ENCODE measurements around the gene PIP4K2A. TPM values are rescaled to one million over a fixed set of nuclear protein-coding genes. Genes with fewer than 3 reads are reported as not detected.
A peak's percentile ranks its signal among the peaks of the same experiment; 100 is the strongest.
"Not testable (repeated sequence)": the region's sequence is repeated elsewhere in the genome, so short reads cannot be mapped to it uniquely, and the experiment has no call there.

PIP4K2A gene
- total RNA-seq (10 to 100 TPM; 38.9 to 60.4 TPM), polyA plus RNA-seq (ENCODE audit: insufficient read length in 2 of 2) (10 to 100 TPM; 41.5 to 43.2 TPM)
- long read RNA-seq, donor 1, transcript PIP4K2A-202 (10 exons, 3,802 nt): major isoform, 8 of 8 reads
- long read RNA-seq, donor 1, partial matches to known transcripts: 0 of 8 reads
- long read RNA-seq, donor 1, other reads (novel, unspliced or antisense): 0 of 8 reads
- long read RNA-seq, donor 2, transcript PIP4K2A-202 (10 exons, 3,802 nt): major isoform, 5 of 30 reads
- long read RNA-seq, donor 2, partial matches to known transcripts: 25 of 30 reads
- long read RNA-seq, donor 2, other reads (novel, unspliced or antisense): 0 of 30 reads
- long read RNA-seq, donor 3, transcript PIP4K2A-202 (10 exons, 3,802 nt): major isoform, 6 of 7 reads
- long read RNA-seq, donor 3, partial matches to known transcripts: 0 of 7 reads
- long read RNA-seq, donor 3, other reads (novel, unspliced or antisense): 0 of 7 reads
- long read RNA-seq, donor 4, partial matches to known transcripts: 0 of 1 reads
- long read RNA-seq, donor 4, other reads (novel, unspliced or antisense): 0 of 1 reads

DNA sequence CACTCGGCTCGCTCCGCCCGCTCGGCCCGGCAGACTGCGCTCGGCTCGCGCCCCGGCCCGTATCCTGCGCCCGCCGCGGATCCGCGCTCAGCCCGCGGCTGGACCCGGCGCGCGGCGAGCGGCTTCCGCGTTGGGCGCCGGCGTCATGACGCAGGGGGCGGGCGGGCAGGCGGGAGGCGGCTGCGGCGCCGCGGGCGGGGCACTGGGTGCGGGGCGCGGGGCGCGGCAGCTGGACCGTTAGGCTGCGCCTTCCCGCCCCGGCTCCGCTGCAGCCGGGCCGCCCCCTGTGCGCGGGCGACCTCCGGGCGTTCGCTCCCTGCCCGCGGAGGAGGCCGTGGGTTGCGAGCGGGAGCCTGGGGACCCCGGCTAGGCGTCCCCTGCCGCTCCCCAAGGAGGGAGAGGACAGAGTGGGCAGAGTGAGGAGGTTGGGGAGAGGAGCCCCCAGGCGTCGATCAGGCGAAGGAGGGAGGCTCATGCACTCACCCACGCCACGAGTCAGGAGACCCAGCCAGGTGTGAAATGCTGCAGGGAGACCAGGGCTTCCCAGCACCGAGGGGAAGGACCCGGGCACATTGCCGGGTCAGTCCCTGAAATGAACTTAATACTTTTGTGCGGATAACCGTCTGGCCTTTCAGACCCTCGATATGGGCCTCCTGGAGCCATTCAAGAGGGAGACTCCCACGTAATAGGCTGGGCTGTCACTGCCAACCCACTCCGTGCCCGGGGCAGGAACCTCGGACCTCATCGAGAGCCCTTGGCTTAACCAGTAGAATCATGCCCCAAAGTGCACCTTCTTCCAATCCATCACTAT is at the start of gene PIP4K2A:
Gene PIP4K2A (minus strand): TSS at position 100 of the 811 bp plus-strand sequence. CDS start 252 bp downstream, outside the sequence.
- WGBS (ENCODE audit: insufficient coverage): 6% methylated on average over 83 of the region's 83 CpGs
- Histone ChIP-seq H3K27ac (ENCODE audit: low read depth, low read length) (peak within 1 kb of the TSS; percentile 67), H3K4me3 (ENCODE audit: low read depth, low read length) (peak within 1 kb of the TSS; percentile 72), H3K9me3 (ENCODE audit: control insufficient read depth, insufficient read depth, low read length) (no peaks in the 10 kb centered on the region), H3K4me1 (ENCODE audit: control insufficient read depth, insufficient read depth, low read length) (peaks cover 5% of the 10 kb centered on the region), H3K27me3 (ENCODE audit: control insufficient read depth, insufficient read depth, low read length) (no peaks in the 10 kb centered on the region), H3K36me3 (ENCODE audit: control insufficient read depth, insufficient read depth, low read length) (no peaks in the 10 kb centered on the region)
- peak in 4 of 6 donors; percentile 55 to 91 (median 74) for DNase-seq (ENCODE audit: low read depth in 4 of 6, low spot score in 6 of 6)

DNA sequence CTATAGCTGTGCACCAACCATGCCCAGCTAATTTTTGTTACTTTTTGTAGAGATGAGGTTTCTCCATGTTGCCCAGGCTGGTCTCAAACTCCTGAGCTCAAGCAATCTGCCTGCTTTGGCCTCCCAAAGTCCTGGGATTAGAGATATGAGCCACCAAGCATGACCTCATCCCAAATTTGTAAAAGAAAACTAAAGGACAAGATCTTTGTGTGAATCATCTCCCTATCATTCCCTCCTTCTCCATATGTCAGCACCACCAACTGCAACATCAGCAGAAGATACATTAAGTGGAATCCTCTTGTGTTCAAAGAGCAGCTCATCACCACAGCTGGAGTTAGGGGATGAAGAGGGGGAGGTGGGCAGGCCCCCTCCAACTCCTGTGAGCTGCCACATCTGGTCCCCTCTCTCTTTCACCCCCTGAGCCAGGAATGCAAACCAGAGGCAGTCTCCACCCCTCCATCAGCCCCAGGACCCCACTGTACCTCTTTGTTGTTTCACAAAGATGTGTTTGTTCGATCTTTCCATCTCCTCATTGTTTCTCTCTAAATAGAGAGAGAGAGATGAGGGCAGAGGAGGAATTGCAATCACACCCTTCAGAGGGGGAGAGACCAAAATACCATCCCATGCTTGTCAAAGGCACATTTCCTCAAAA is 47.3 kb upstream of the PIP4K2A start:
- Histone ChIP-seq H3K36me3 (ENCODE audit: control insufficient read depth, insufficient read depth, low read length) (no peaks in the 10 kb centered on the region), H3K4me3 (ENCODE audit: low read depth, low read length) (no peak overlapping the region), H3K27me3 (ENCODE audit: control insufficient read depth, insufficient read depth, low read length) (no peaks in the 10 kb centered on the region), H3K27ac (ENCODE audit: low read depth, low read length) (no peak overlapping the region), H3K4me1 (ENCODE audit: control insufficient read depth, insufficient read depth, low read length) (peaks cover 4% of the 10 kb centered on the region), H3K9me3 (ENCODE audit: control insufficient read depth, insufficient read depth, low read length) (no peaks in the 10 kb centered on the region)
- WGBS (ENCODE audit: insufficient coverage): no CpG with 5 or more reads among the region's 1 CpG
- peak in 1 of 6 donors; percentile 28 for DNase-seq (ENCODE audit: low read depth in 4 of 6, low spot score in 6 of 6)

DNA sequence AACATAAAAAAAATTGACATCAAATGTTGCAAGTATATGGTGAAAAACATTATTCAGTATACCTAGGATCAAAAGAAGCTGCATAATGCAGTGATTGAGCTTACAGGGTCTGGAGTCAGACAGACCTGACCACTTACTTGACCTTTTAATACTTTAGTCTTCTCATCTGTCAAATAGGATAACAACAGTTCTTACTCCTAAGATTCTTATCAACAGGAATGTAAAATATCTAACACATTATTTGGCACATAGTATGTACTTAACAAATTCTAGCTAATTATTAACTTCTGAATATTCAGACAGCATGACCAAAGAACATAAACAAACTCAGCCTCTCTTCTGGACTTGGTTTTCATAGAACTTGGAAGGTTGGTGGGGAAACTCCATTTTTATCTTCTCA is 45.6 kb upstream of the PIP4K2A start:
- Histone ChIP-seq H3K36me3 (ENCODE audit: control insufficient read depth, insufficient read depth, low read length) (no peaks in the 10 kb centered on the region), H3K27ac (ENCODE audit: low read depth, low read length) (no peak overlapping the region), H3K4me3 (ENCODE audit: low read depth, low read length) (no peak overlapping the region), H3K27me3 (ENCODE audit: control insufficient read depth, insufficient read depth, low read length) (no peaks in the 10 kb centered on the region), H3K4me1 (ENCODE audit: control insufficient read depth, insufficient read depth, low read length) (peaks cover 4% of the 10 kb centered on the region), H3K9me3 (ENCODE audit: control insufficient read depth, insufficient read depth, low read length) (no peaks in the 10 kb centered on the region)
- DNase-seq (ENCODE audit: low read depth in 4 of 6, low spot score in 6 of 6): no peak

DNA sequence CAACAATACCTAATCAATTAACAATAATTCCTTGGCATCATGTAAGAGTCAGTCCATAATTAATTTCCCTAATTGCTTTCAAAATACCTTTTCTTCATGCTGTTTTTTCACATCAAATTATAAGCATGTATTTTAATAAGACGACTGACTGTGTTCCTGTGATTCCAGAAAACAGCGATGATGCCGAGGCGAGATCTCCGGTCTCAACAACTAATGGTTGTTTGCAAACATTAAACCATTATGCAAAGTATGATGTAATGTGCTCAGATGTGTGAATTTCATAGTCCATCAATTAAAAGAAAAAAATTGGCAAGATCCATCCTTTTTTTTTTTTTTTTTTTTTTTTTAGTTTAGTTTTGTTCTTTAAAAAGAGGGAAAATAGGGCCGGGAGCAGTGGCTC is 44.5 kb upstream of the PIP4K2A start:
- Histone ChIP-seq H3K9me3 (ENCODE audit: control insufficient read depth, insufficient read depth, low read length) (no peaks in the 10 kb centered on the region), H3K4me1 (ENCODE audit: control insufficient read depth, insufficient read depth, low read length) (peaks cover 4% of the 10 kb centered on the region), H3K36me3 (ENCODE audit: control insufficient read depth, insufficient read depth, low read length) (no peaks in the 10 kb centered on the region), H3K4me3 (ENCODE audit: low read depth, low read length) (no peak overlapping the region), H3K27ac (ENCODE audit: low read depth, low read length) (no peak overlapping the region), H3K27me3 (ENCODE audit: control insufficient read depth, insufficient read depth, low read length) (no peaks in the 10 kb centered on the region)
- 100% methylated on average over 1 of the region's 6 CpGs for WGBS (ENCODE audit: insufficient coverage)
- no peak for DNase-seq (ENCODE audit: low read depth in 4 of 6, low spot score in 6 of 6)

DNA sequence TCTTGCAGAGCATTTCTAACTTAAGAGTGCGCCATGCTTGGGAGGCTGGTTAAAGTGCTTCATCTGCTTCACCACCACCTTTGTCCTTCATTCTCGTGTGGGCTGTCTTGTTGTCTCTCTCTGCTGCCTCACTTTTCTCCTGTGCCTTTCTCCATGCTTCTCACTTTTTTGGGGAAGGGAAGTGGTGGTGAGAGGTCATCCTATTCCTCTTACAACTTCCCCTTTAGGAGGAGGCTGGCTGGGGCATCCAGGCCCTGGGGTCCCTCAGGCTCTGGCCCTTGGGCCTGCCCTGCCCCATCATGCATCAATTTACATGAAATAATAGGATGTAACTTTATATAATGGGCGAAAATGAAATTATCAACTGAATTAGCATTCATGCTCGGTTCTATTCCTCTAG is 39.9 kb upstream of the PIP4K2A start:
- 88% methylated on average over 3 of the region's 4 CpGs for WGBS (ENCODE audit: insufficient coverage)
- H3K27me3 ChIP-seq (ENCODE audit: control insufficient read depth, insufficient read depth, low read length): no peaks in the 10 kb centered on the region
- no peak overlapping the region for H3K27ac ChIP-seq (ENCODE audit: low read depth, low read length)
- no peaks in the 10 kb centered on the region for H3K9me3 ChIP-seq (ENCODE audit: control insufficient read depth, insufficient read depth, low read length)
- H3K4me3 ChIP-seq (ENCODE audit: low read depth, low read length): no peak overlapping the region
- DNase-seq (ENCODE audit: low read depth in 4 of 6, low spot score in 6 of 6): no peak
- no peaks in the 10 kb centered on the region for H3K4me1 ChIP-seq (ENCODE audit: control insufficient read depth, insufficient read depth, low read length)
- no peaks in the 10 kb centered on the region for H3K36me3 ChIP-seq (ENCODE audit: control insufficient read depth, insufficient read depth, low read length)

DNA sequence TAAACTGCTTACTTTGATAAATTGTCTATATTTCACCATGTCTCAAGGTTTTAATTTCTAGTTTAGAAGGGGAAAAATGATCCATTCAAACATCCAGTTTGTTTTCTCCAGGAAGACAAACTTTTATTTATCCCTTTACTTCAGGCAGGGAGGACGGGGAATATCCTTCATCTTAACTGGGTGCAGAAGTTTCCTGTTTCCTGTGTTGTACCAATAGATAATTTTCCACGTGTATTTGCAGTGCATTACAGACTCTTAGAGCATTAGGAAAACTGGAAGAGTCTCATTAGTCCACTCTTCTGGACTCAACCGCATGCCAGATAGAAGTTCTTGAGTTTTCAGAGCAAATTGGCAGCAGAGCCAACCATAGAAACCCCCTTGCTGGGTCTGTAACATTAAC is 39.4 kb upstream of the PIP4K2A start:
- H3K4me3 ChIP-seq (ENCODE audit: low read depth, low read length): no peak overlapping the region
- H3K27ac ChIP-seq (ENCODE audit: low read depth, low read length): no peak overlapping the region
- no peaks in the 10 kb centered on the region for H3K9me3 ChIP-seq (ENCODE audit: control insufficient read depth, insufficient read depth, low read length)
- H3K27me3 ChIP-seq (ENCODE audit: control insufficient read depth, insufficient read depth, low read length): no peaks in the 10 kb centered on the region
- no peaks in the 10 kb centered on the region for H3K36me3 ChIP-seq (ENCODE audit: control insufficient read depth, insufficient read depth, low read length)
- no peak for DNase-seq (ENCODE audit: low read depth in 4 of 6, low spot score in 6 of 6)
- no CpG with 5 or more reads among the region's 3 CpGs for WGBS (ENCODE audit: insufficient coverage)
- no peaks in the 10 kb centered on the region for H3K4me1 ChIP-seq (ENCODE audit: control insufficient read depth, insufficient read depth, low read length)

DNA sequence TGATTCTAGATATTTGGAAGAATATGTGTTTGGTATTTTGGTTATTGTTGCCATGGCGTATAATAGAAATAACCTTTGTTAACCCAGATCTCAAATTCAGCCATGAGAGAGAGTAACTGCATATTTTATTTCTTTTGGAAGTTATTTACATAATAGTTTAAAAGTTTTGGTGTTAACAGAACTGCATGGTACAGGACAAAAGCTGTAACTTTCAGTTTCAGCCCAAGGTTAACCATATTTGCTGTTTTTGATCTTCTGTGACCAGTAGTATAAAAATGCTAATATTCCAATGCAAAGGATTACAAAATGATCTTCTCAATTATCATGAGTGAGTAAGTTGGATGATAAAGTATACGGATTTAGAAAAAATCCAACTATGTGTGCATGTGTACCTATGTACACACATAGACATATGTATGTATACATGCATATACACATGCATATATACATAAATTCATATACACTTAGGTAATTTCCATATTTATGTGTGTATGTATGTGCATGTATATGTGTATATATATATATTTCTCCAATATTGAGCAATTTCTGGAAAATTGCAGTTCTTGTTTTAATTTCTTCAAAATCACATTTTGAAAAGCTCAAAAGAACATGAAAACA is 38.0 kb upstream of the PIP4K2A start:
- no peak overlapping the region for H3K4me3 ChIP-seq (ENCODE audit: low read depth, low read length)

DNA sequence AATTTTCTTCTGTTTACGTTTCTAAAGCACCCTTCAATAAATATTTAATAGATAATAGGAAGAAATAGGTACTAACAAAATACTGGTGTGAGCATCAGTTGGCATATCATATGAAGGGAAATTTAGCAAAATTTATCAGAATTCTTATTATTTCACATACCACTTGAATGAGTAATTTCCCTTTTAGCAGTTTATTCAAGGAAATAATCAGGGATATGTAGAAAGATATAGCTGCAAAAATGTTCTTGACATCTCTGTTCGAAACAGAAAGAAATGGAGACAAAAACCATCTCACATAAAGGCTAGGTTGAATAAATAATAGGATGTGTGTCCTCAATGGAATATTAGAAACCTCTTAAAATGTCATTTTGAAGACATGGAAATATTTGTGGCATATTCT is 35.8 kb upstream of the PIP4K2A start:
- Histone ChIP-seq H3K4me1 (ENCODE audit: control insufficient read depth, insufficient read depth, low read length) (no peaks in the 10 kb centered on the region), H3K36me3 (ENCODE audit: control insufficient read depth, insufficient read depth, low read length) (no peaks in the 10 kb centered on the region), H3K4me3 (ENCODE audit: low read depth, low read length) (no peak overlapping the region), H3K9me3 (ENCODE audit: control insufficient read depth, insufficient read depth, low read length) (no peaks in the 10 kb centered on the region), H3K27me3 (ENCODE audit: control insufficient read depth, insufficient read depth, low read length) (no peaks in the 10 kb centered on the region), H3K27ac (ENCODE audit: low read depth, low read length) (no peak overlapping the region)
- no peak for DNase-seq (ENCODE audit: low read depth in 4 of 6, low spot score in 6 of 6)
- no CpG with 5 or more reads among the region's 2 CpGs for WGBS (ENCODE audit: insufficient coverage)

More for the DNA sequence above, 38.0 kb upstream of the PIP4K2A start:
- Histone ChIP-seq H3K27ac (ENCODE audit: low read depth, low read length) (no peak overlapping the region), H3K4me1 (ENCODE audit: control insufficient read depth, insufficient read depth, low read length) (no peaks in the 10 kb centered on the region), H3K9me3 (ENCODE audit: control insufficient read depth, insufficient read depth, low read length) (no peaks in the 10 kb centered on the region), H3K36me3 (ENCODE audit: control insufficient read depth, insufficient read depth, low read length) (no peaks in the 10 kb centered on the region), H3K27me3 (ENCODE audit: control insufficient read depth, insufficient read depth, low read length) (no peaks in the 10 kb centered on the region)
- WGBS (ENCODE audit: insufficient coverage): no CpG with 5 or more reads among the region's 2 CpGs
- no peak for DNase-seq (ENCODE audit: low read depth in 4 of 6, low spot score in 6 of 6)

DNA sequence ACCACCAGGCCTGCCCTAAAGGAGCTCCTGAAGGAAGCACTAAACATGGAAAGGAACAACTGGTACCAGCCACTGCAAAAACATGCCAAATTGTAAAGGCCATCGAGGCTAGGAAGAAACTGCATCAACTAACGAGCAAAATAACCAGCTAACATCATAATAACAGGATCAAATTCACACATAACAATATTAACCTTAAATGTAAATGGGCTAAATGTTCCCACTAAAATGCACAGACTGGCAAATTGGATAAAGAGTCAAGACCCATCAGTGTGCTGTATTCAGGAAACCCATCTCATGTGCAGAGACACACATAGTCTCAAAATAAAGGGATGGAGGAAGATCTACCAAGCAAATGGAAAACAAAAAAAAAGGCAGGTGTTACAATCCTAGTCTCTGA is 30.5 kb upstream of the PIP4K2A start:
- not testable (repeated sequence) for H3K27ac ChIP-seq (ENCODE audit: low read depth, low read length); H3K27me3 ChIP-seq (ENCODE audit: control insufficient read depth, insufficient read depth, low read length); H3K36me3 ChIP-seq (ENCODE audit: control insufficient read depth, insufficient read depth, low read length); H3K9me3 ChIP-seq (ENCODE audit: control insufficient read depth, insufficient read depth, low read length); H3K4me1 ChIP-seq (ENCODE audit: control insufficient read depth, insufficient read depth, low read length); H3K4me3 ChIP-seq (ENCODE audit: low read depth, low read length); DNase-seq (ENCODE audit: low read depth in 4 of 6, low spot score in 6 of 6)
- WGBS (ENCODE audit: insufficient coverage): no CpG with 5 or more reads among the region's 2 CpGs
